NB4 (cell line): Measurements from ENCODE around the gene ABCC4.

Source experiments
- TF ChIP-seq, protein P1 (sequence below): IDR thresholded peaks from one replicate; pipeline ENCODE4 v1.5.1; 2012; ENCODE audit warnings: low read depth, low read length
- TF ChIP-seq, protein P2 (sequence below): IDR thresholded peaks from 2 replicates; pipeline ENCODE4 v1.6.1; 2011; ENCODE audit warnings: low read depth, low read length

DNA sequence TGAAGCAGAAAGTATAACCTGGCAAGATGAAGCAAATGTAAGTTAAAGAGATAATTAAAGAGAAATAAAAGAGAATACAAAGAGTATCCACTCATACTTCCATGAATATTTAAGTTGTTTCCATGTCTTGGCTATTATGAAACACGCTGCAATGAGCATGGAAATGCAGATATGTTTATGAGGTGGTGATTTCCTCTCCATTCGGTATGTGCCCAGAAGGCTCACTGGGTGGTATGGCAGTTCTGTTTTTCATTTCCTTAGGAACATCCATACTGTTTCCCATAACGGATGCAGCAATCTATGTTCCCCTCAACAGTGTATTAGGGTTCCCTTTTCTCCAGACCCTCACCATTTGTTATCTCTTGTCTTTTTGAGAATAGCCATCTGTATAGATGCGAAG is 316.3 kb downstream of the ABCC4 start:
- TF ChIP-seq, protein P1, sequence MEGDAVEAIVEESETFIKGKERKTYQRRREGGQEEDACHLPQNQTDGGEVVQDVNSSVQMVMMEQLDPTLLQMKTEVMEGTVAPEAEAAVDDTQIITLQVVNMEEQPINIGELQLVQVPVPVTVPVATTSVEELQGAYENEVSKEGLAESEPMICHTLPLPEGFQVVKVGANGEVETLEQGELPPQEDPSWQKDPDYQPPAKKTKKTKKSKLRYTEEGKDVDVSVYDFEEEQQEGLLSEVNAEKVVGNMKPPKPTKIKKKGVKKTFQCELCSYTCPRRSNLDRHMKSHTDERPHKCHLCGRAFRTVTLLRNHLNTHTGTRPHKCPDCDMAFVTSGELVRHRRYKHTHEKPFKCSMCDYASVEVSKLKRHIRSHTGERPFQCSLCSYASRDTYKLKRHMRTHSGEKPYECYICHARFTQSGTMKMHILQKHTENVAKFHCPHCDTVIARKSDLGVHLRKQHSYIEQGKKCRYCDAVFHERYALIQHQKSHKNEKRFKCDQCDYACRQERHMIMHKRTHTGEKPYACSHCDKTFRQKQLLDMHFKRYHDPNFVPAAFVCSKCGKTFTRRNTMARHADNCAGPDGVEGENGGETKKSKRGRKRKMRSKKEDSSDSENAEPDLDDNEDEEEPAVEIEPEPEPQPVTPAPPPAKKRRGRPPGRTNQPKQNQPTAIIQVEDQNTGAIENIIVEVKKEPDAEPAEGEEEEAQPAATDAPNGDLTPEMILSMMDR: no peak
- TF ChIP-seq, protein P2, sequence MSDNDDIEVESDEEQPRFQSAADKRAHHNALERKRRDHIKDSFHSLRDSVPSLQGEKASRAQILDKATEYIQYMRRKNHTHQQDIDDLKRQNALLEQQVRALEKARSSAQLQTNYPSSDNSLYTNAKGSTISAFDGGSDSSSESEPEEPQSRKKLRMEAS: no peak
